ENCODE measurements around the gene VASN.

VASN gene

DNA sequence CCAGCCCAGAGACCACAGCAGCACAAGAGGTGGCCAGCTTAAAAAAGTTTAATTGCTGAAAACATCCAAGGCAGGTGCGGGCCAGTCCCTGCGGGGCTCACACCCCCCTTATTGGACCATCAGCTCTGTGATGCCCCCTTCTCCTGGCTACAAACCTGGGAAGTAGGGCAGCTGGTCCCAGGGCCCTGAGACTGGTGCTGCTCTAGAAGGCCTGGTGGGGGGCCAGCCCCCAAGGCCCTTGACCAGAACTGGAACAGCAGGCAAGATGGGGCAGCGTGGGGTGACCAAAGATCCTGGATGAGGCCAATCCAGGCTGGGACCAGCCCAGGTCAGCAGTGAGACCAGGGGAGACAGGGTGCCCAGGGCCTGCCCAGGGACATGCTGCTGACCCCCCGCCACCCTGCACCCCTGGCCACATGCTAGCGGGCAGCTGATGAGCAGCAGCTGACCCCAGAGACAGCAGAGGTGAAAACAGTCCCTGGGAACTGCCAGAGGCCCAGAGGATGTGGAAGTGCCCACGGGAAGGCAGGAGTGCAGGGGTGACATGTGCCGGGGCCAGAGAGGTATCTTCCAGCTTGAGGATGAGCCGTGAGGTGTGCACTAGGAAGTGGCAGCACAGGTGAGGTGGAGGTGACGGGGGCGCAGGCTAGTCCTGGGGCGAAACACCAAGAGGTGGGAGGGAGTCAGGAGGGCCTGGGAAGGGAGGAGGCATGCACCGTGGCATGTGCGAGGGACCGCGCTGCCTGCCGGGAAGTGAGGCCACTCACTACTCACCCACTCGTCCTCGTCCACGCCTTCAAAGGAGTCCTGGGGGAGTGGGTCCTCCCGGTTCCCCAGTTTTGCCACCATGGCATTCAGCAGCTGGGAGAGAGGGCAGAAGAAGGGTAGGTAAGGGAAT is 16.9 kb upstream of the VASN start:
- no peak for DNase-seq

DNA sequence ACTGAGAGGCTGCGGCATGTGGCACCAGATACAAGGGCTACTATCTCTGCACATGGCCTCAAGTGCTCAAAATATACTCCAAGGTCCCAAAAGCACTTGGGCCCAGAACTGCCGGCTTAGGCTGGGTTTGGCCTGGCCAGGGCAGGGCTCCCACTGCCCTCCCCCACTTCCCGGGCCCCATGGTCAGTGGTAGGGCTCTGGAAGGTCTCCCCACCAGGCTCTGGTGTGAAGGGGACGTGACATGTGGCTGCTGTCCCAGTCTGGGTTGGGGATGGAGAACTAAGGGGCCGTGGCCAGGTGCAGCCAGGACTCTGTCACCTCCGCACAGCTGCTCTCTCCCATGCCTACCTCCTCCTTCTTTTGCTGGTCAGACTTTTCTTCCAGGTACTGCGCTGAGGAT is 14.8 kb upstream of the VASN start:
- no peak for DNase-seq

DNA sequence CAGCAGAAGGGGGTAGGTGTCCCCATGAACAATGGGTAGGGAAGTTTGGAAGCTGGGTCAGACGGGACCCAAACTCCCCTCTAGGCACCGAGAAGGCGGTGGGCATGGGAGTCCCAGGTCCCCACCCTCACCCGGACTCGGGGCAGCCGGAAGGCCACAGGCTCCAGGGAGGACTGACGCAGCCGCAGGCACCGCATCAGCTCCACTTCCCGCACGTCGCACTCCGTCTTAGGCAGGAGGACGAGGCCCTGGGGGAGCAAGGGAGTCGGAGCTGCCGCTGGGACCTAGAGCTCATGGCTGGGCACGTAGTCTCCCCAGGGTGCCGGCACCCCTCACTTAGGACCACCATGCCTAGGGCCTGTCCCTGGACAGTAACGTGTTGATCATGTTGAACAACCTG is 13.4 kb upstream of the VASN start:
- DNase-seq = no peak

DNA sequence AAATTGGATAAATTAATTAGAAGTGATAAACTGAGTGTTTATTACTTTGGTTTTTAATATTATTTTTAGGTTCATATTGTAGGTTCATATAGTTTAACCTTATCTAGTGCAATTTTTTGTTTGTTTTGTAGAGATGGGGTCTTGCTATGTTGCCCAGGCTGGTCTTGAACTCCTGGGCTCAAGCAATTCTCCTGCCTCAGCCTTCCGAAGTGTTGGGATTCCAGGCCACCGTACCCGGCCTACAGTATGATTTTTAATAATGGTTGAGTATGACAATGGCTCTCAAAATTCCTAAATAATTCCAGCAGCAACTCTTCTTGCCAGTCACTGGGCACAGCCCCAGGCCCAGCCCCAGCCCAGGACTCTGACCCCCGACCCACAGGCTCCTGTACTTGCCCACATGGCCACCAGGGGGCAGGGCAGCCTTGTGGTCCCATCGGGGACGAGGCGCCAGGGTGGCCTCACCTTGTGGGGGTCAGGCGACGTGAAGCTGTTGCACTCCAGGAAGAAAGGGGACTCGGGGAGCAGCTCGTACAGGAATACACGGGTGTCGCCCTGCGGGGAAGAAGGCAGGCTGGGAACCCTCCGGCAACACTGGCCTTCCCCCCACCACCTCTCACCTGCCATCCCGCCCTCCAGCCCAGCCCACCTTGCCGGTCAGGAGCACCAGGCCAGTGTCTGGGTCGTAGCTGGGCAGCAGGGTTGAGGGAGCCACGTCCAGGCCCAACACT is 12.7 kb upstream of the VASN start:
- DNase-seq = peak; percentile 72

DNA sequence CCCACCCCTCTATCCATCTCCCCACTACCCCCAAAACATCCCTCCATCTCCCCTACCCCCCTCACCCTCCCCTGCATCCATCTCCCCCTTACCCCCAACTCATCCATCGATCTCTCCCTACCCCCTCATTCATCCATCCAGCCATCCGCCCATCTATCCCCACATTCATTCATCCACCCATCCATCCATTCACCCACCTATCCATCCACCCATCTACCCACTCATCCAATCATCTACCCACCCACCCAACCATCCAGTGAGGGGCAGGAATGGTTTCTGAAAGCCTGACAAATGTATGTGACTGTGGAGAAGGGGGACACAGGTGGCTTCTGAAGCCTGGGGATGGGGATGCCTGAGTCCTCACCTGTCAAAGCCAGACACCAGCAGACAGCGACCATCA is 11.7 kb upstream of the VASN start:
- DNase-seq = no peak

DNA sequence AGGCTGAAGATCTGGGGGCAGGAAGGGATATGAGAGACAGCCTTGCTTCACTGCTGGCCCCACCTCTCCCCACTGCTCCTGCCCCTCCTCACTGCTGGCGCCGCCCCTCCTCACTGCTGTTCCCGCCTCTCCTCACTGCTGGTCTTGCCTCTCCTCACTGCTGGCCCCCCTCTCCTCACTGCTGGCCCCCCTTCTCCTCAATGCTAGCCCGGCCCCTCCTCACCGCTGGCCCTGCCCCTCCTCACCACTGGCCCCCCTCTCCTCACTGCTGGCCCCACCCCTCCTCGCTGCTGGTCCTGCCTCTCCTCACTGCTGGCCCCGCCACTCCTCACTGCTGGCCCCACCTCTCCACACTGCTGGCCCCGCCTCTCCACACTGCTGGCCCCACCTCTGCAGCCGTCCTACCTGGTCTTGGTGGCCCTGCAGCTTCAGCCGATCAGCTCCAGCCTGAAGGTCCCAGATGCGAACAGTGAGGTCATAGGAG is 11.1 kb upstream of the VASN start:
- no peak for DNase-seq

DNA sequence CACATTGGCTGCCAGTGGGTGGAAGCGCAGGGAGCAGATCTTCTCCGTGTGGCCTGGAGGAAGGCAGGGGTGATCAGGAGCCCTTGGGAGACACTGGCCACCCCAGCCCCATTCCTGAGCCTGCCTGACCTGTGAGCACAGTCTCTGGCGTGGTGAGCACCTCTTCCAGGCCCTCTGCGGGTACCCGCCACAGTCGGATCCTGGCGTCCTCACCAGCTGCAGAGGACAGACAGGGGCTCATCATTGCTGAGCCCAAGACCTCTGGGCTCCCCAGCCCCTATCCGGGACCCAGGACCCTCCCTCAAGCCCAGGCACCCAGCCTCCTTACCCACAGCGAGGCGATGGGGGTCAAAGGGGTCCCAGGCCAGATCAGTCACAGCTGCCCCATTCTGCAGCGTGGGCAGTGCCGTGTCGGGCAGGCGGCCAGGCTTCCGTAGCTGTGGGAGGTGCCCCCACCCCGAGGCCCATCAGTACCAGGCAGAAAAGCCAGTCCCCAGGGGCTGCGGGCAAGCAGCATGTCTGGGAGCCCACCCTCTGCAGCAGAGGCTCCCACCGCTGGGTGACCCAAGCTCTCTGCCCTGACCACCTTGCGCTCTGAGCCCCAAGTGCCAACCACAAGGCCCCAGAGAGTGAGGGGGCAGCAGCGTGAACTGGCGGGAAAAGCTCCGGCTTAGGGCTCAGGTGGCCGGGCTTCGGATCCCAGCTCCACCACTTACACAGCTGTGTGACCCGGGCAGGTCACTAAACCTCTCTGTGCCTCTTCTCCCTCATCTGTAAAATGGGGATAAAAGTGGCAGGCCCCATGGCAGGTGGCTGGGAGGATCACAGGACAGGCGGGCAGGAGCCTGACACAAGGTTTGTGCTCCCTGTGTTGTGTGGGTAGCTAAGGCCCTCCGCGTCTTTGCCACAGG is 10.4 kb upstream of the VASN start:
- DNase-seq = no peak

DNA sequence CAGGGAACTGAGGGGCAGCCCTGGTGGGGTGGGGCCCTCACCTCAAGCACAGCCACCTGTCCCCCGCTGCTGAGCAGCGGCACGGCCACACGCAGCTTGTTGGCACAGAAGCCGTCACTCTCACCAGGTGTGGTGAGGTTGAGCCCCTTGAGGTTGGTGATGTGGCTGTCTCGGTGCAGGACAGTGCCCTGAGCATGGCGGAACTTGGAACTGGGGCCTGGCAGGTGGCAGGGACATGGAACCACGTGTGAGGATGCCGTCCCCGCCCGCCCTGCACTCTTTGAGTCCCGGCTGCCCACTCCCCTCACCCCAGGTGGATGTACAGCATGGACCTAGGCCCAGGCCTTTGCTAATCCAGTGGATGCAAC is 9.7 kb upstream of the VASN start:
- DNase-seq = no peak

DNA sequence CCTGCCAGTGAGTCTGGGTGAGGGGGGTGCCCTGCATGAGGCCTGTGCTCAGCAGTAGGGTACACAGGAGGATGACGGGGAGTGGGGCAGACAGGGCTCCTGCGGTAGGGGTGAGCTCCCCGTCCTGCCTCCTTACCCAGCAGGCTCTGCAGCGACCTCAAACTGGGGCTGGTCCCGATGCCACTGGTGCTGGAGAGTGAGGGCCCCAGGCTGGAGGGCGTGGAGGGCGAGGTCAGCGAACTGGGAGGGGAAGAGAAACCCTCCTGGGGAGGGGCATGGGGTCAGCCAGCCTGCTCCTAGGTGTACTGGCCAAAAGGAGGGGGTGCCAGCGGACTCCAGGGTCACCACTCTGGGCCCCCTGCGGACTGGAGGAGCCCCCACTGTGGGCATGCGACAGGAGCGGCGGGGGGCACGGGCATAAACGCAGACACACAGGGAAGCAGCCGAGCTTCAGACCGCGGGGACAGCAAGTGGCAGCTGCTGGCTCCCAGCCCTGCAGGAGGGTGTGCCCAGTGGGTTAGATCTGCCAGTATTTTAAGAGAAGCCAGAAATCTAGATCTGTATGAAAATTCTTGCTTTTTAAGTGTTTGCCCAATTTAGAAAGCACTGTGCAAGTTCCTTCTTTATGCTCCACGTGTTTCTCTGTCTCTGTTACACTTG is 9.0 kb upstream of the VASN start:
- no peak for DNase-seq

DNA sequence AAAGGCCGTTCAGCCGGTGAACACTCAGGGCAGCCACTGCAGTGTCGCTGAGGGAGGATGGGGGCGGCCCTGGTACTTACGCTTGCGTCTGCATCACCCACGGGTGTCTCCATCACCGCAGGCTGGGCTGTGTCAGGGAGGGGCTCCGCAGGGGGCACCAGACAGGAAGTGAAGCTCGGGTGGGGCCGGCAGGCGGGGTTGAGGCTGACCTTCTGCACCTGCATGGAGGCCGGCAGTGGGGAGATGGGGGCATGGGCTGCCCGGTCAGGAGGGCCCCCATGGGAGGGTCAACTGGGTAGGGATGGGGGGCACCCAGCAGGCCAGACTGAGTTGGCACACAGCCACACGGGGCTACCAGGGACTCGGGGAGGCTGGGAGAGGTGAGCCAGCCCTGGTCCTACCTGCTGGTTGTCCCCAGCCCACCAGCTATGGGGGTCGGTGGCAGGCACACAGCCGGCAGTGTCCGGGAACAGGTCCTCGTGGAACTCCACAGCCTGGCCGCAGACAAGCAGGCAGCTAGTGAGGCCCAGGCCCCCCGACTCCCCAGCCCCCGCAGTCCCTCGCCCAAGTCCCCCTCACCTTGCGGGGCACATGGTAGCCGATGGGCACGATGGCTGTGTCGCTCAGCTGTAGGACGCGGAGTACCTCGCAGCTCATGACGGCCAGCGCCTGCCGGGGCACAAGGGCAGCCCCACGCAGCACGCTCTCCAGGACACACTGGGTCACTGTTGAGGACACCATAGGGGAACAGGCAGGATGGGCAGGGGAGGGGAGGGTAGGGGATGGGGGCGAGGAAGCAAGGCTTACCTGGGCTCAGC is 7.2 kb upstream of the VASN start:
- no peak for DNase-seq

DNA sequence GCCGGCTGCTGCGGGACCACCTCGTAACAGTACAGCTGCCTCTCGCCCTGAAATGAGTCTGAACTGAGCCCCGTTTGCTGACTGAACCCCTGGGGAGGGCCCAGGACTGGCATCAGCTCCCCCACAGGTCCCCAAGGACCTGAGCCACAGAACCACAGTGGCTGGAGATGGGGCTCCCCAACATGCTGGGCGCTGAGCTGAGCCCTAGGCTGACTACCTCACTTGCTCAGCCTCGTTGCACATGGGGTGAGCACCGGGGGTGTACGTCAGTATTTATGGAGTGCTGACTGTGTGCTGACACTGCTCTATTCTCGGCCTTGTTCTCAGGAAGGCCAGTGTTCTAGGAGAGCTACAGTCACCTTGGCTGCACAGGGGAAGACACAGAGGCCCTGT is 6.6 kb upstream of the VASN start:
- no peak for DNase-seq

DNA sequence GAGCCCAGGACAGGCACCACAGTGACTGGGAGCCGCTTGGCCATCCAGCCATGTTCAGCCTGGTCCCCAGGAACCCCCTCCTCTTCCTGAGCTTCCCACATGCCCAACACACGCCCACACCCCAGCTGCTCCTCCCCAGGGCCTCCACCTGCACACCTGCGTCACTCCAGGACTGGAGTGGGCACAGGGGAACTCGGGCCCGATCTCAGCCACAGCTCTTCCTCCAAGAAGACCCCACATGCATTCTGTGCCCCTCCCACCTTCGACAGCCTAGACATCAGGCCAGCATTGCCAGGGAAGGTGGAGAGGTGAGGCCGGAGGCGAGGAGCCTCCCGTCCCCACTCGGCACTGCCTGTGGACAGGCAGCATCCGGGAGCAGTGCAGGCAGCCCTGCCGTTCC is 6.0 kb upstream of the VASN start:
- no peak for DNase-seq

DNA sequence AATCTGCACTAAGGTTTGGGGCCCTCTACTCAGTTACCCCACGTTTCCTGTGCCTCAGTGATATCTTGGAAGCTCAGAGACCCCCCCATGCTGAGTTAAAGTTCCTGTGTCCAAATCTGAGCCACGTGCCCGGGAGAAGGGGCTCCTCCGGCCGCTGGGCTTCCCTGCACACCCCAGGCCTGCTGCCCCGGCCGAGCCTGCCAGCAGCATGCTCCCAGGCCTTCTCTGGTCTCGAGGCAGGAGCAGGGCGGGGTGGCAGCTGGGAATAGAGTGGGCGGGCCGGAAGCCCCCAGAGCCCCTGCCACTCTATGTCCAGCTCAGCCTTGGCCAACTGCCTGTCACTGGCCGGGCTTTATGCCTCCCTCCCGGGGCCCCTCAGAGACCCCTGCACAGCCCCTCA is 5.6 kb upstream of the VASN start:
- no peak for DNase-seq

DNA sequence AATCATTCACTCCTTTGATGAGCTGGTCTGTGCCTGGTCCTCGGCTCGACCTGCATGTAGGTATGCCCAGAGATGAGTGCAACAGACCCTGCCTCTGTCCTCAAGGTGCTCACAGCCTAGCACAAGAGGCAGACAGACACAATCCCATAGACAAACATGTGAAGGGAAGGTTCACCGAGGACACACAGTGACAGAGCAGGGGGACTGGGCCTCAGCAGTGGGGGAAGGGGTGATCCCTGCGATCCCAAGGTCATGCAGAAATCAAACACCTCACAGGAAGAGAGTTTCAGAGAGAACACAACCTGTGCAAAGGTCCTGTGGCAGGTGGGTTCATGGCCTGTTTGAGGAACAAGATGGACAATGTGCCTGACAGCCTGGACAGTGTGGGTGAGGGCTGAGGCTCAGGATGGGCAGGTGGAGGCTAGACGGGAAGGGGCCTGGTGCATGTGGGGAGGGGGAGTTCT is 4.2 kb upstream of the VASN start:
- no peak for DNase-seq

DNA sequence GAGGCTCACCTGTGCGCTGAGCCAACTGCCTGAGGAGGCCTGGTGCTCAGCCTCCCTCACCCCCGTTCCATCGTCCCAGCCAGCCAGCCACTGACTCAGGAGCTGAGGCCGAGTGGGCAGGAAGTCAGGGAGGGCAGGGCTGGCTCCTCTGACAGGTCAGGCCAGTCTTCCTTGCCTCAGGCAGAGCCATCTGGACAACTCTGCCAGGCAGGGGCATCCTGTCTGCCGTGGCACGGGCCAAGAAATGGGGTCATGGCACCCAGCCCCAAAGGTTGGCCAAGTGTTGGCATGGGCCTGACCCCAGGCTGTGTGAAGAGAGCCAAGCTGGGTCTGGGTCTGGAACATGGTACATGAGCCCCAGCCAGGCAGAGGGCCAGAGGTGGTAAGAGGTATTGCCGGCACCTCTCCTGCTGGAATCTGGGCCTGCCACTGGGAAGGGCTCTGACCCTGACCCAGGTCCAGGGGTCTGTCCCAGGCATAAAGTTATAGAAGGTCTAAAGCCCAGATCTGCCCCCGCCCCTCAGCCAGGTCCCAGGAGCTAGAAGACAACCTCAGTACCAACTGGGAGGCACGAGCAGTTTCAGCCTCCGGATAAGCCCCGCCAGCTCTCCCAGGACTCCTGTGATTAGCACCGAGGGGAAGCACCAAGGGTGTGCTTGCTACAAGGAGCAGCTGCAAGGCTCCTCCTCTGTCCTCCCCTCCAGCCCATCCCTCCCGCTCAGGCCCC is 2.5 kb upstream of the VASN start:
- DNase-seq = no peak

DNA sequence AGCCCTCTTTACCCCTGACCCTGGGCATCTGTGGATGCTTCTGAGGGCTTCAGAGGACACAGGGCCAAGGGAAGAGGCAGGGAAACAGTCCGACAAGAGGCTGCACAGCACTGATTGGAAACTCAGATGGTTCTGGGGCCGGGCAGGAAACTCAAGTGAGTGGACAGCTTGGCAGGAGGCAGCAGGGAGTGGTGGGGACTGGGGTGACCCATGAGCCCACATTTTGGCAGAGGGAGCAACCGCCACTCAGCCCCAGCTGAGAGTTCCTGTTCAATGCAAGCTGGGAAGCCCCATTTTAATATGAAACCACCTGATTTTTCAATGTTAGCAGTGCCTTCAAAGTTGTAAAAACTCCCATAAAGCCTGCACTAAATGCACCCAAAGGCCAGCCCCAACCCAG is 1.5 kb upstream of the VASN start:
- DNase-seq = no peak

DNA sequence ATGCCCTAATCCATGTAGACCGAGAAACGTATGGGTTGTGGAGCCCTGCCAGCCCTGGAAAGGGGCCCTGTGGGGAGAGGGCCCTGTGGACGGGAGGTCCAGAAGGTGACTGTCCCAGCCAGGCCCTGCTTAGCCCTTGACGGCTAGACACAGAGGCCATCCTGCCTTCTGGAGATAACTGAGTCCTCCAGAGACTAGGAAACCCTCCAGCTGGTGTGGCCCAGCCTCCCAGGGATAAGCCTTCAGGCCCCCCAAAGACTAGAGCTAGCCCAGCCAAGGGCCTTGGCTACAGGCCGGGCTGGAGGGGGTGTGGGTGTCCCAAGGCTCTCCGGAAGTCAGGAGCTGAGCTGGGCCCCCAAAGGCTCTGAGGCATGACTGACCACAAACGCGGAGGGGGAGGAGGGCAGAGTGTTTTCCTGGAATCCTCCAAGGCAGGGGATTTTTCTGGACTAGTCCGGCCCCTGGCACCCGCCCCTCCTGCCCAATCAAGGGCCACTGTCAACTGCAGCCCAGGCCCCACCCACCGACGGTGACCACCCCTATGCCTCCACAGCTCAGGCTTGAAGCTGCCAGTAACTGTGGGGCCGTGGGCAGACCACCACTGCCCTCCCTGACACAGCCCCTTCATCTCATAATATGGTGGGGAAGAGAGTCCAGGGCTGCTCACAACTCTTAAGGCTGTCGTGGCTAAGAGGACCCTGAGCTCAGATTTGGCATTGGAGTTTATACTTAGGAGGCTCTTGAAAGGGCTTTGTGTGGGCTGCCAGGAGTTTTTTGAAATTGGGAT is 885 bp upstream of the VASN start:
- DNase-seq = no peak

DNA sequence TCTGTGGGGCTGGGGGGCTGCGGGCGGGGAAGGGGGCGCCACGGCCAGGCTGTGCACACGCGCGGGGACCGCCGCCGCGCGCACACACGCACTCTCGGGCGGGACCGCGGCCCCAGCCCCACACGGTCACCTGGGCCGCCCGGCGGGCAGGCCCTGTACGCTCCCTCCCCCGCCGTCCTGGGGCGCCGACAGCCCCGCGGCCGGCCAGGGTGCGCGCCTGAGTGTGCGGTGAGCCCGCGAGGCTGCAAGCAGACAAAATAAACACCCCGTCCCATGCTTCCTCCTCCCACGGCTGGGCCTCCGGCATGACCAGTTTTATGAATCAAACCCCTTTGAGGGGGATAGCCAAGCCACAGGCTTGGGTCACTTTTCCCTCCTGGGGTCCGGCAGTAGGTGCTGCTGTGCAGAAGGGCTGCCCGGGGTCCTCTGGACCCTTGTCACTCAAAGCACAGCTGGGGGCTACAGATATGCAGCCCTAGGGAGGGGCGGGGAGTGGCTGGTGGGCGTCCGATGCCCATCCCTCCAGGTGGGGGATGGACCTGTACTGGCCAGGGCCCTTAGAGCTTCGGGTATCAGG is 441 bp downstream of the VASN start:
- DNase-seq = peak; percentile 38

DNA sequence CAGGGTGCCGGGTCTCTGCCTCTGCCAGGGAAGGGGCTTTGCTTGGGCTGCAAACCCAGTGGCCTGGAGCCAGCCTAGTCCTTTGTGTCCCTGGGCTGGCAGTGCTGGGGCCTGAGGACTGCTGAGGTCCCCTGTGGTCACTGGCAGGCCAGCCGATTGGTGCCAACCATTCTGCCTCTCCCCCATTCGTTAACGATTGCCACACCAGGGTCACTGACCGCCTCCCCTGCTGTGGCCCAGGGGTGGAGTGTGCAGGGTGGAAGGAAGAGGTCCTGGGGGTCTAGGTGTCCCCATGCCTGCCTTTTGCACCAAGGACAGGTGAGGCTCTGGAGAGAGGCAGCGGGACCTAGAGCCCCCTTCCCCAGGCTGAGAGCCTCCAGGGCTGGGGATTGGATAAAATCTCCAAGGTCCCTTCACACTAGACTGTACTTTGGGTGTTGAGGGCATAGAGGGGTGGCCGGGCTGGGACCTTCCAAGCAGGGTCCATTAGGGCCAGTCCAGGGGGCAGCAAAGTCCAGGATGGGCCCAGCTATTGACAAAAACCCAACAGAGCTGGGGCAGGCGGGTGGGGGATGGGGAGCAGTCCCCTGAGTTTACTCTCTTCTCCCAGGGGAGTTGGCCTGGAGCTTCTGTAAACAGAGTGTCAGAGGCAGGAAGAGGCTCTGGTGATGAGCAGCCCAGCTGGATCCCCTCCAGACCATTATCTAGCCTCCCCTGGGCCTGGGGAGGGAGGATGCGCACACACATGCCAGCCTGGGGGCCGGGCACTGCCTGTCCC is 1.1 kb downstream of the VASN start:
- DNase-seq = no peak
